Measurements from ENCODE around the gene ZC3H7A. TPM values are rescaled to one million over a fixed set of nuclear protein-coding genes. Genes with fewer than 3 reads are reported as not detected.

Gene ZC3H7A
- total and polyA plus RNA-seq, 2 of the 13 experiments (the other 11 are each of a cell fraction or from before 2014, with no cell fraction given) = 29.2 to 36.8 TPM

DNA sequence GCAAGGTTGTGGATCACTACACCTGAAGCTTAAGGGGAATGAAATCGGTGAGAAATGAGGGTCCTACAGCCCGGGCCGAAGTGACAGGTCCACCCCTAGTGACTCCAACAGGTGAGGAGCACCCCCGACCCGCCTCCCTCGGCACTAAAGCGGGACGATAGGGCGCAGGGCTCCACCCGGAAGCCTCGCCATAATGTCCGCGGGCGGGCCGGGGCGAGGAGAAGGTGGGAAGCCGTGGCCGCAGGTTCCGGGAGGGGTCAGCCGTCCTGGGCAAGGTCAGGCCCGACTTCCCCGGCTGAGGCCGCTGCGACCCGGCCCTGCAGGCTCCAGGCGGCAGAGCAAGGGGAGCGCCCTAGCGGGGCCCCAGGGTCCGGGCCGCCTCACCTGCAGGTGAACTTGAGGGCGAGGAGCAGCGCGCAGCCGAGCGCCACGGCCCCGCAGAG lies 54.9 kb downstream of the ZC3H7A start (continued):
- TF ChIP-seq NFE2L1 (CRISPR knock-in tag; IDR thresholded peaks at IDR 0.05; ENCODE audit: borderline replicate concordance) (no peak), ZC3H4 (CRISPR knock-in tag; IDR thresholded peaks at IDR 0.05; ENCODE audit: borderline replicate concordance) (no peak), ZBTB21 (CRISPR knock-in tag; IDR thresholded peaks at IDR 0.05) (no peak), ZNF20 (CRISPR knock-in tag; IDR thresholded peaks at IDR 0.05) (peak; percentile 95; the same call in 1 of the 2 replicates), ZBTB42 (CRISPR knock-in tag; IDR thresholded peaks at IDR 0.05) (no peak), ZNF143 (CRISPR knock-in tag; IDR thresholded peaks at IDR 0.05) (no peak), RXRA (CRISPR knock-in tag; IDR thresholded peaks at IDR 0.05) (no peak), ATF7-NPFF (CRISPR knock-in tag; IDR thresholded peaks at IDR 0.05; ENCODE audit: low read depth) (no peak), BORCS8-MEF2B (CRISPR knock-in tag; IDR thresholded peaks at IDR 0.05) (no peak), SIX4 (CRISPR knock-in tag; IDR thresholded peaks at IDR 0.05) (no peak), ZNF251 (CRISPR knock-in tag; IDR thresholded peaks at IDR 0.05) (no peak), ETV6 (CRISPR knock-in tag; conservative IDR thresholded peaks at IDR 0.05) (no peak; the same call in 1 of the 2 replicates), AGO2 (optimal IDR thresholded peaks at IDR 0.05; ENCODE audit: low read depth, low read length) (peak; percentile 81), ZZZ3 (CRISPR knock-in tag; IDR thresholded peaks at IDR 0.05; ENCODE audit: borderline replicate concordance) (no peak), ASH2L (IDR thresholded peaks at IDR 0.05; ENCODE audit: insufficient read length, low read depth, low read length) (peak; percentile 2), KDM3A (CRISPR knock-in tag; IDR thresholded peaks at IDR 0.05; ENCODE audit: low read depth) (0 out of 2 replicates have a peak, but pooled peaks have one; percentile 10), RELA (CRISPR knock-in tag; IDR thresholded peaks at IDR 0.05) (no peak), ZNF530 (CRISPR knock-in tag; IDR thresholded peaks at IDR 0.05; ENCODE audit: low read depth) (peak; percentile 78; the same call in 1 of the 2 replicates), PITX1 (CRISPR knock-in tag; IDR thresholded peaks at IDR 0.05) (peak; percentile 66), RBFOX2 (IDR thresholded peaks at IDR 0.05; ENCODE audit: low read depth, low read length) (no peak)
- TF ChIP-seq, protein P1, sequence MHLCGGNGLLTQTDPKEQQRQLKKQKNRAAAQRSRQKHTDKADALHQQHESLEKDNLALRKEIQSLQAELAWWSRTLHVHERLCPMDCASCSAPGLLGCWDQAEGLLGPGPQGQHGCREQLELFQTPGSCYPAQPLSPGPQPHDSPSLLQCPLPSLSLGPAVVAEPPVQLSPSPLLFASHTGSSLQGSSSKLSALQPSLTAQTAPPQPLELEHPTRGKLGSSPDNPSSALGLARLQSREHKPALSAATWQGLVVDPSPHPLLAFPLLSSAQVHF (CRISPR knock-in tag; IDR thresholded peaks at IDR 0.05) = no peak
- TF ChIP-seq, protein P2, sequence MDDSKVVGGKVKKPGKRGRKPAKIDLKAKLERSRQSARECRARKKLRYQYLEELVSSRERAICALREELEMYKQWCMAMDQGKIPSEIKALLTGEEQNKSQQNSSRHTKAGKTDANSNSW (CRISPR knock-in tag; IDR thresholded peaks at IDR 0.05; ENCODE audit: borderline replicate concordance) = no peak
- TF ChIP-seq, protein P3, sequence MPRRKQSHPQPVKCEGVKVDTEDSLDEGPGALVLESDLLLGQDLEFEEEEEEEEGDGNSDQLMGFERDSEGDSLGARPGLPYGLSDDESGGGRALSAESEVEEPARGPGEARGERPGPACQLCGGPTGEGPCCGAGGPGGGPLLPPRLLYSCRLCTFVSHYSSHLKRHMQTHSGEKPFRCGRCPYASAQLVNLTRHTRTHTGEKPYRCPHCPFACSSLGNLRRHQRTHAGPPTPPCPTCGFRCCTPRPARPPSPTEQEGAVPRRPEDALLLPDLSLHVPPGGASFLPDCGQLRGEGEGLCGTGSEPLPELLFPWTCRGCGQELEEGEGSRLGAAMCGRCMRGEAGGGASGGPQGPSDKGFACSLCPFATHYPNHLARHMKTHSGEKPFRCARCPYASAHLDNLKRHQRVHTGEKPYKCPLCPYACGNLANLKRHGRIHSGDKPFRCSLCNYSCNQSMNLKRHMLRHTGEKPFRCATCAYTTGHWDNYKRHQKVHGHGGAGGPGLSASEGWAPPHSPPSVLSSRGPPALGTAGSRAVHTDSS (CRISPR knock-in tag; conservative IDR thresholded peaks at IDR 0.05) = no peak; the same call in 1 of the 2 replicates
- TF ChIP-seq, protein P4, sequence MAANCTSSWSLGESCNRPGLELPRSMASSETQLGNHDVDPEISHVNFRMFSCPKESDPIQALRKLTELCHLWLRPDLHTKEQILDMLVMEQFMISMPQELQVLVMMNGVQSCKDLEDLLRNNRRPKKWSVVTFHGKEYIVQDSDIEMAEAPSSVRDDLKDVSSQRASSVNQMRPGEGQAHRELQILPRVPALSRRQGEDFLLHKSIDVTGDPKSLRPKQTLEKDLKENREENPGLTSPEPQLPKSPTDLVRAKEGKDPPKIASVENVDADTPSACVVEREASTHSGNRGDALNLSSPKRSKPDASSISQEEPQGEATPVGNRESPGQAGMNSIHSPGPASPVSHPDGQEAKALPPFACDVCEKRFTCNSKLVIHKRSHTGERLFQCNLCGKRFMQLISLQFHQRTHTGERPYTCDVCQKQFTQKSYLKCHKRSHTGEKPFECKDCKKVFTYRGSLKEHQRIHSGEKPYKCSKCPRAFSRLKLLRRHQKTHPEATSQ (CRISPR knock-in tag; IDR thresholded peaks at IDR 0.05; ENCODE audit: borderline replicate concordance) = 0 out of 2 replicates have a peak, but pooled peaks have one; percentile 2
- TF ChIP-seq, protein P5, sequence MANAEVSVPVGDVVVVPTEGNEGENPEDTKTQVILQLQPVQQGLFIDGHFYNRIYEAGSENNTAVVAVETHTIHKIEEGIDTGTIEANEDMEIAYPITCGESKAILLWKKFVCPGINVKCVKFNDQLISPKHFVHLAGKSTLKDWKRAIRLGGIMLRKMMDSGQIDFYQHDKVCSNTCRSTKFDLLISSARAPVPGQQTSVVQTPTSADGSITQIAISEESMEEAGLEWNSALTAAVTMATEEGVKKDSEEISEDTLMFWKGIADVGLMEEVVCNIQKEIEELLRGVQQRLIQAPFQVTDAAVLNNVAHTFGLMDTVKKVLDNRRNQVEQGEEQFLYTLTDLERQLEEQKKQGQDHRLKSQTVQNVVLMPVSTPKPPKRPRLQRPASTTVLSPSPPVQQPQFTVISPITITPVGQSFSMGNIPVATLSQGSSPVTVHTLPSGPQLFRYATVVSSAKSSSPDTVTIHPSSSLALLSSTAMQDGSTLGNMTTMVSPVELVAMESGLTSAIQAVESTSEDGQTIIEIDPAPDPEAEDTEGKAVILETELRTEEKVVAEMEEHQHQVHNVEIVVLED (CRISPR knock-in tag; IDR thresholded peaks at IDR 0.05; ENCODE audit: borderline replicate concordance) = no peak

Data from HepG2 (cell line).